ENCODE measurements around the gene KRTAP5-5. TPM values are rescaled to one million over a fixed set of nuclear protein-coding genes. Genes with fewer than 3 reads are reported as not detected.

KRTAP5-5 gene
- total RNA-seq, 1 experiment from 2014 or later = not detected

DNA sequence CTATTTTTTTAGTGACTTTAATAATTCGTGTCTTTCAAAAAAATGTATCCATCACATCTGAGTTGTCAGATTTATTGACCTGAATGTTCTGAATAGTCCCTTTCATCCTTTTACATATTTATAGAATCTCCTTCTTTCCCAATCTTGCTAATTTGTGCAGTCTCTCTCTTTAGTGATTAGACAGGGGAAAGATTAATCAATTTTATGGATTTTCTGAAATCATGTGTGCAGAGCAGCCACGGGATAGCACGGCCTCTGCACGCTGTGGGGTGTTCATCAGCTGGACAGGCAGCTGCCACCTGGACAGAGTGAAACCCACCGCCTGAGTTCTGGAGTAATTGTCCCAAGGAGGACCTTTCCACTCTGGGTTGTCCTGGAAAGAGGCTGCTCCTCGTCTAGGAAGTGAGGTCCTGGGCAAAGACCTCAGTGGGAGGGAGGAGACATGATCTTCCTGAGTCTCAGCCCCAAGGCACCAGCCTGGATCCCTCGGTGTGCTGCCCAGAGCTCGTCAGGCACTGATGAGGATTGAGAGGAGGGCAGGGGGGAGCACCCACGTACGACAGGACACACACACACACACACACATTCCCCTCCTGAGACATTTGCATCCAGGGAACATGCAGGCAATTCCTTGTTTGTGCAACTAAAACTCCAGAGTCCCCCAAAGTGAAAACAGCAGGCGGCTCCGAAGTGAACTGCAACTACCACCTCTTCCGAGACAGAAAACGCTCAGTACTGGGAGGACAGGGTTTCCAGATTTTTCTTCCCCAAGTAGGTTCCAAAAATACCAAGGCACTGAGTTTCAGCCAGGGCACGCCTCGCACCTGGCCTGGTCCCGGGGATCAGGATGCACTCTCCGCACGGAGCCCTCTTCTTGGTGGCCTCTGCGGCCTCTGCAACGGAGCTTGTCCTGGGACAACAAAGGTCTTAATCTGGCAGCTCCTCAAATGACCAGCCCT, 44.9 kb downstream of the KRTAP5-5 start:
- TF ChIP-seq, protein P1, sequence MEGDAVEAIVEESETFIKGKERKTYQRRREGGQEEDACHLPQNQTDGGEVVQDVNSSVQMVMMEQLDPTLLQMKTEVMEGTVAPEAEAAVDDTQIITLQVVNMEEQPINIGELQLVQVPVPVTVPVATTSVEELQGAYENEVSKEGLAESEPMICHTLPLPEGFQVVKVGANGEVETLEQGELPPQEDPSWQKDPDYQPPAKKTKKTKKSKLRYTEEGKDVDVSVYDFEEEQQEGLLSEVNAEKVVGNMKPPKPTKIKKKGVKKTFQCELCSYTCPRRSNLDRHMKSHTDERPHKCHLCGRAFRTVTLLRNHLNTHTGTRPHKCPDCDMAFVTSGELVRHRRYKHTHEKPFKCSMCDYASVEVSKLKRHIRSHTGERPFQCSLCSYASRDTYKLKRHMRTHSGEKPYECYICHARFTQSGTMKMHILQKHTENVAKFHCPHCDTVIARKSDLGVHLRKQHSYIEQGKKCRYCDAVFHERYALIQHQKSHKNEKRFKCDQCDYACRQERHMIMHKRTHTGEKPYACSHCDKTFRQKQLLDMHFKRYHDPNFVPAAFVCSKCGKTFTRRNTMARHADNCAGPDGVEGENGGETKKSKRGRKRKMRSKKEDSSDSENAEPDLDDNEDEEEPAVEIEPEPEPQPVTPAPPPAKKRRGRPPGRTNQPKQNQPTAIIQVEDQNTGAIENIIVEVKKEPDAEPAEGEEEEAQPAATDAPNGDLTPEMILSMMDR (IDR thresholded peaks at IDR 0.05) = no peak
- TF ChIP-seq TP53 (CRISPR knock-in tag; IDR thresholded peaks at IDR 0.05) = no peak
- no peak for TF ChIP-seq OVOL2 (CRISPR knock-in tag; IDR thresholded peaks at IDR 0.05; ENCODE audit: borderline replicate concordance)
- no peak for TF ChIP-seq MLX (CRISPR knock-in tag; IDR thresholded peaks at IDR 0.05)
- TF ChIP-seq HMGXB4 (CRISPR knock-in tag; IDR thresholded peaks at IDR 0.05) = no peak
- TF ChIP-seq FOXK1 (CRISPR knock-in tag; IDR thresholded peaks at IDR 0.05) = no peak
- no peak for TF ChIP-seq USF1 (CRISPR knock-in tag; IDR thresholded peaks at IDR 0.05)
- no peak for TF ChIP-seq FOXP4 (CRISPR knock-in tag; IDR thresholded peaks at IDR 0.05)
- TF ChIP-seq, protein P2, sequence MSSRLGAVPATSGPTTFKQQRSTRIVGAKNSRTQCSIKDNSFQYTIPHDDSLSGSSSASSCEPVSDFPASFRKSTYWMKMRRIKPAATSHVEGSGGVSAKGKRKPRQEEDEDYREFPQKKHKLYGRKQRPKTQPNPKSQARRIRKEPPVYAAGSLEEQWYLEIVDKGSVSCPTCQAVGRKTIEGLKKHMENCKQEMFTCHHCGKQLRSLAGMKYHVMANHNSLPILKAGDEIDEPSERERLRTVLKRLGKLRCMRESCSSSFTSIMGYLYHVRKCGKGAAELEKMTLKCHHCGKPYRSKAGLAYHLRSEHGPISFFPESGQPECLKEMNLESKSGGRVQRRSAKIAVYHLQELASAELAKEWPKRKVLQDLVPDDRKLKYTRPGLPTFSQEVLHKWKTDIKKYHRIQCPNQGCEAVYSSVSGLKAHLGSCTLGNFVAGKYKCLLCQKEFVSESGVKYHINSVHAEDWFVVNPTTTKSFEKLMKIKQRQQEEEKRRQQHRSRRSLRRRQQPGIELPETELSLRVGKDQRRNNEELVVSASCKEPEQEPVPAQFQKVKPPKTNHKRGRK (CRISPR knock-in tag; IDR thresholded peaks at IDR 0.05; ENCODE audit: borderline replicate concordance) = no peak
- TF ChIP-seq TEAD1 (CRISPR knock-in tag; IDR thresholded peaks at IDR 0.05) = no peak
- no peak for TF ChIP-seq ATF2 (CRISPR knock-in tag; IDR thresholded peaks at IDR 0.05; ENCODE audit: borderline replicate concordance, low read depth)
- no peak for TF ChIP-seq KAT7 (CRISPR knock-in tag; IDR thresholded peaks at IDR 0.05; ENCODE audit: borderline replicate concordance)
- DNase-seq (ENCODE audit: low spot score) = no peak
- no peak for ATAC-seq
- H3K27ac Mint-ChIP-seq = no peak overlapping the region
- peaks cover 10% of the 10 kb centered on the region for H3K27me3 Mint-ChIP-seq (ENCODE audit: low read depth)
- ChIA-PET CTCF (interaction anchor here (1.0 to 8.0 kb wide), 6 partner anchors 19 to 327 kb away, joined by 3 to 45 read pairs (median 5); no protein-coding TSS in a partner anchor), POLR2A (no interaction called here)
- no peak overlapping the region for H3K4me3 Mint-ChIP-seq
- no peaks in the 10 kb centered on the region for H3K36me3 Mint-ChIP-seq
- H3K4me1 Mint-ChIP-seq = no peaks in the 10 kb centered on the region
- no peaks in the 10 kb centered on the region for H3K9me3 Mint-ChIP-seq
